Mononuclear cell (primary cell): ENCODE data around the gene ATP2C2. TPM values are rescaled to one million over a fixed set of nuclear protein-coding genes. Genes with fewer than 3 reads are reported as not detected.

Experiments
- H3K27me3 ChIP-seq: 2 replicates; pipeline ENCODE4 v1.6.0; 2011; ENCODE audit warnings: low read length, control low read depth; ENCODE audit not compliant: insufficient read depth
- H3K4me1 ChIP-seq: 2 replicates; pipeline ENCODE4 v1.5.1; 2011; ENCODE audit warnings: mild to moderate bottlenecking, low read length, control low read depth; ENCODE audit not compliant: insufficient read depth
- H3K4me3 ChIP-seq: 2 replicates; pipeline ENCODE4 v1.5.1; 2011; ENCODE audit warnings: mild to moderate bottlenecking, low read length, moderate library complexity
- H3K9me3 ChIP-seq: 2 replicates; pipeline ENCODE4 v1.5.1; 2011; ENCODE audit warnings: low read depth, mild to moderate bottlenecking, control low read depth, low read length
- total RNA-seq: library from RNA; depleted of rRNA; stranded (reverse); fragments of >200 nt; gene quantifications from one replicate; pipeline ENCODE4 v1.2.3, GENCODE V29; 2012

Gene ATP2C2
- total RNA-seq, 1 donor = not detected

GRCh38 chr16:84425696-84426095, 57.4 kb downstream of the ATP2C2 start:
- Histone ChIP-seq H3K27me3 (no peaks in the 10 kb centered on the region), H3K4me1 (no peaks in the 10 kb centered on the region), H3K9me3 (no peaks in the 10 kb centered on the region), H3K4me3 (no peak overlapping the region)

DNA sequence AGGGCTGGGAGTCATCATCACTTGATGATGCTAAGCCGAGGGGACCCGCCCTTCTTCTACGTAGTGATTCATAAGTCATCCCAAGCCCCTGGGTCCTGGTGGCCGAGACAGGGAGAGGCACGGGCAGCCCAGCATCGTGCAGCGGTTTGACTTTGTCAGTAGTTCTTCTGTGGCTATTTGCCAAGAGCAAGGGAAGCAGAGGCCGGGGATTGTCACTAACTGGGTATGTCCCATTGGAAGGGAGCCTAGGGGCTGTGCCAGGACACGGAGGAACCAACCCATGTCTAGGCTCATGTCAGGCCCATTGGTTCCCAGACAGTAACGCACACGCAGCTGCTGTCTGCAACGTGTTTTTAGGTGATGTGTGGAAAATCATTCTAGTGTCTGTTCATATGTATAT, 58.5 kb downstream of the ATP2C2 start:
- H3K4me1 ChIP-seq = no peaks in the 10 kb centered on the region

GRCh38 chr16:84427553-84427952, 59.2 kb downstream of the ATP2C2 start:
- Histone ChIP-seq H3K4me1 (no peaks in the 10 kb centered on the region), H3K27me3 (no peaks in the 10 kb centered on the region), H3K4me3 (no peak overlapping the region), H3K9me3 (no peaks in the 10 kb centered on the region)

More for the DNA sequence above, 58.5 kb downstream of the ATP2C2 start:
- H3K27me3 ChIP-seq = no peaks in the 10 kb centered on the region
- no peak overlapping the region for H3K4me3 ChIP-seq
- H3K9me3 ChIP-seq = no peaks in the 10 kb centered on the region

DNA sequence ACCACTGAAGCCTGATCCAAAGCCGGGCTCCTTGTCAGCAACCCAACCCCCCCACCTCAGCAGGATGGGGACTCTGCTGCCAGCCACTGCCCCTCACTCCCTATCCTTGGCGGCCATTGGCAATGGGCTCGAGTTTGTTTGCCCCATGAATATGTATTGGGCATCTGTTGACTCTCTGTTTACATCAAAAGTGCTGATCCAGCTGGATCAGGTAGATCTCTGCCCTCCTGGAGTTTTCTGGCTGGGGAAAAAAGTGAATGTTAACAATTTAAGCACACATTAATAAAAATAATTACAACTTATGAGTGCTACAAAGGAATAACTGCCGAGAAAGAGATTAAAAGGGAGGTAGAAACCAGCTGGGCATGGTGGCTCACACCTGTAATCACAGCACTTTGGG, 62.5 kb downstream of the ATP2C2 start:
- Histone ChIP-seq H3K9me3 (no peaks in the 10 kb centered on the region), H3K27me3 (no peaks in the 10 kb centered on the region), H3K4me3 (no peak overlapping the region), H3K4me1 (no peaks in the 10 kb centered on the region)

- Histone ChIP-seq H3K4me3 (no peak overlapping the region), H3K27me3 (no peaks in the 10 kb centered on the region)
Observed at GRCh38 chr16:84434800-84435199, 66.5 kb downstream of the ATP2C2 start.

GRCh38 chr16:84436196-84436595, 67.9 kb downstream of the ATP2C2 start:
- Histone ChIP-seq H3K4me3 (no peak overlapping the region), H3K4me1 (no peaks in the 10 kb centered on the region), H3K9me3 (no peaks in the 10 kb centered on the region), H3K27me3 (no peaks in the 10 kb centered on the region)

More at GRCh38 chr16:84434800-84435199, 66.5 kb downstream of the ATP2C2 start:
- no peaks in the 10 kb centered on the region for H3K4me1 ChIP-seq
- no peaks in the 10 kb centered on the region for H3K9me3 ChIP-seq

- Histone ChIP-seq H3K9me3 (no peaks in the 10 kb centered on the region), H3K27me3 (no peaks in the 10 kb centered on the region), H3K4me1 (no peaks in the 10 kb centered on the region), H3K4me3 (no peak overlapping the region)
Observed at GRCh38 chr16:84438971-84439696, 70.8 kb downstream of the ATP2C2 start.

- Histone ChIP-seq H3K4me1 (no peaks in the 10 kb centered on the region), H3K27me3 (no peaks in the 10 kb centered on the region), H3K4me3 (no peak overlapping the region), H3K9me3 (no peaks in the 10 kb centered on the region)
Observed at GRCh38 chr16:84442416-84443145, 74.2 kb downstream of the ATP2C2 start.

DNA sequence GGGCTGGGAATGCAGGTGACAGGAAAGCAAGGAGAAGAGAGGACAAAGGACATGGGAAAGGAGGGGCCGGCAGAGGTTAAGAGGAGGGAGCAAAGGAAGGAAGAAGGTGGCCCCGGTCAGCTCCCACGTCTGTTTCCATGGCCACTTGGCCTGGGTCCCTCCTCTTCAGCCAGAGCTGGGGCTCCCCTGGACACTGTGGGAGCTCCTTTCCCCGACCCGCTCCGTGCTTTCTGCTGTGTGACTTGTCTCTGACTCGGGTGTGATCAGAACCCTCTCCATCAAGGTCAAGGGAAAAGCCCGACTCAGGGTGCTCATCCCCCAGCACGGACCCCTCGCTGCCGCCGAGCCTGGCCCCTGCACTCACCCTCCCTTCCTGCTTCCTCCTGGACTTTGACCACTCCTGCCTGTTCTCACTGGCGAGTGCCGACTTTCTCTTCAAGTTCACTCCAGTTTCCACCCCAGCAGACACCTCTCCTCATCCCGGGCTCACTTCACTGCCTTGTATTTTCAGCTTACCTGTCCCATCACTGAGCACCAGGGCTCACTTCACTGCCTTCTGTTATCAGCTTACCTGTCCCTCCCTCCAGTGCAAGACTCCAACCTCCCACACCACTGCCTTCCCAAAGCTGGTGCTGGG, 74.9 kb downstream of the ATP2C2 start:
- no peaks in the 10 kb centered on the region for H3K9me3 ChIP-seq
- H3K27me3 ChIP-seq = no peaks in the 10 kb centered on the region
- H3K4me3 ChIP-seq = no peak overlapping the region

DNA sequence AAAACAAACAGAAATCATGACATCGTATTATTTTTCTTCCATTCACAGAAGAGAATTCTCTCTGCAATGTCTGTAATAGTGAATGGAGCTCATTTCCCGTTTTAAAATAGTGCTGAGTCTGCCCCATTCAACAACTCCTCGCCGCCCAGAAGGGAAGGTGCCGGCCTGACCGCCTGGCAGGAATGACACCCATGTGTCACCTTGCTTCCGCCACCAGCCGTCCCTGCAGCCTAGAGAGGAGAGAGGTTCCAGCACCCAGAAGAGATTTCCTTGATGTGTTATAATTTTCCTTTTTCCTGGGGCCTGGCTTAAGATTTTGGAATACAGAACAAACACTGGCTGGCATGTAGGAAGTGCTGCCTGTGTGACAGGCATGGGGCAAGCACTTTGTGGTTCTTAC, 76.1 kb downstream of the ATP2C2 start:
- Histone ChIP-seq H3K4me1 (no peaks in the 10 kb centered on the region), H3K4me3 (no peak overlapping the region), H3K27me3 (no peaks in the 10 kb centered on the region), H3K9me3 (no peaks in the 10 kb centered on the region)

More for the DNA sequence above, 74.9 kb downstream of the ATP2C2 start:
- H3K4me1 ChIP-seq = no peaks in the 10 kb centered on the region

DNA sequence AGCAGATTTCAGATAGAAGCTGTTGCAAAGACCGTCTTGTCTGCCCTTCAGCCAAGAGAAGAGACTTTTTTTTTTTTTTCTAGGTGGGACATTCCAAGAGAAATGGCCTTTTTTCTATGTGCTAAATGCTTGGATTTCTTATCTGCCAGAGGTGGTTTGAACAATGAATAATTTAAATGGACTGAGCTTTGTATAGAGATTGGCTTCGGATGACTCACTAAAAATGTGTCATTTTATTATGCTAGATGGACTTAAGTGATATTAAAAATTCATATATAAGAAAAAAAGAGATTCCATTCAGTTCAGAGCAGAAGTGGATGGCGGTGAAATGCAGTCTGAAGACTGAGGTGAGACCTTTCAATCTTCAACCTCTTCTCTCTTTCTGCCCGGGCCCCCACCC, 77.7 kb downstream of the ATP2C2 start:
- no peaks in the 10 kb centered on the region for H3K9me3 ChIP-seq
- no peaks in the 10 kb centered on the region for H3K4me1 ChIP-seq
- no peaks in the 10 kb centered on the region for H3K27me3 ChIP-seq
- no peak overlapping the region for H3K4me3 ChIP-seq

DNA sequence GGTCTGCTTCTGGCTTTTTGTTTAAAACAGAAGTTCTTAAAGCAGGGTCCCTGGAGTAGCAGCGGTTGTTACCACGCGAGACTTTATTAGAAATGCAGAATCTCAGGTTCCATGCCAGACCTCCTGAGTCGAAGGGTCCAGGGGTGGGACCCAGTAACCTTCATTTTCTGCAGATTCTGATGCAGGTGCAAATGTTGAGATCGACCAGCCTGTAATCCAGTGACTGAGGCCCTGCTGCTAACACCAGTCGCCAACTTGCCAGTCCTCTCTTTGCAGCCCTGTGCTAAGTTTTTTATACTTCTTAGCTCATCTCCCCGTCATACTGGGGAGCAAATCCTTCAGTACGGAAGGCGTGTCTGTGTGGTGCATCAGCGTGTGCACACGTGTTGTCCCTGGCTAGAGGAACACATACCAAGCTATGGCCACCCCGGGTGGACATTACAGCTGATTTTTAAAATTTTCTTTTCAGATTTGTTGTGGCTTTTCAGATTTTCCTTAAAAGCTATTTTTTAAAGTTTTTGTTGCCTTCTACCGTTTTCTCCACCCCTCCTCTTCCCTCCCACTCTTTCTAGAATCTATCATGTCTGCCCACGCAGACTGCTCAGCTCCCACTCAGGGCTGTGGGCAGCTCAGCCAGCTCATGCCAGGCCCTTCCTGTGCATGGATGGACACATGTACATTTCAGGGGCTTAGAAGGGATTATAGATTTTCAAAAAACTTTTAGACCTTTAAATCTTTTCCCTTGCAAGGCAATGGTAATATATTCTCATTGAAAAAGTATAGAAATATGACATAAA, 78.5 kb downstream of the ATP2C2 start:
- no peaks in the 10 kb centered on the region for H3K4me1 ChIP-seq
- no peaks in the 10 kb centered on the region for H3K9me3 ChIP-seq
- H3K4me3 ChIP-seq = no peak overlapping the region
- no peaks in the 10 kb centered on the region for H3K27me3 ChIP-seq

- Histone ChIP-seq H3K27me3 (no peaks in the 10 kb centered on the region), H3K9me3 (no peaks in the 10 kb centered on the region), H3K4me1 (no peaks in the 10 kb centered on the region), H3K4me3 (no peak overlapping the region)
Observed at GRCh38 chr16:84448444-84448843, 80.1 kb downstream of the ATP2C2 start.

- Histone ChIP-seq H3K4me3 (no peak overlapping the region), H3K9me3 (no peaks in the 10 kb centered on the region), H3K4me1 (no peaks in the 10 kb centered on the region), H3K27me3 (no peaks in the 10 kb centered on the region)
Observed at GRCh38 chr16:84449156-84450140, 81.1 kb downstream of the ATP2C2 start.
